Measurements from ENCODE around the gene TDRD10.

TDRD10 gene

DNA sequence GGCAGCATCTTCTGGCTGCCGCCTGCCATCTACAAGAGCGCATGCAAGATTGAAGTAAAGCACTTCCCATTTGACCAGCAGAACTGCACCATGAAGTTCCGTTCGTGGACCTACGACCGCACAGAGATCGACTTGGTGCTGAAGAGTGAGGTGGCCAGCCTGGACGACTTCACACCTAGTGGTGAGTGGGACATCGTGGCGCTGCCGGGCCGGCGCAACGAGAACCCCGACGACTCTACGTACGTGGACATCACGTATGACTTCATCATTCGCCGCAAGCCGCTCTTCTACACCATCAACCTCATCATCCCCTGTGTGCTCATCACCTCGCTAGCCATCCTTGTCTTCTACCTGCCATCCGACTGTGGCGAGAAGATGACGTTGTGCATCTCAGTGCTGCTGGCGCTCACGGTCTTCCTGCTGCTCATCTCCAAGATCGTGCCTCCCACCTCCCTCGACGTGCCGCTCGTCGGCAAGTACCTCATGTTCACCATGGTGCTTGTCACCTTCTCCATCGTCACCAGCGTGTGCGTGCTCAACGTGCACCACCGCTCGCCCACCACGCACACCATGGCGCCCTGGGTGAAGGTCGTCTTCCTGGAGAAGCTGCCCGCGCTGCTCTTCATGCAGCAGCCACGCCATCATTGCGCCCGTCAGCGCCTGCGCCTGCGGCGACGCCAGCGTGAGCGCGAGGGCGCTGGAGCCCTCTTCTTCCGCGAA, 69.4 kb downstream of the TDRD10 start:
- H3K4me3 Mint-ChIP-seq, result no peak overlapping the region
- no peak overlapping the region for H3K27ac Mint-ChIP-seq
- no peaks in the 10 kb centered on the region for H3K36me3 Mint-ChIP-seq
- peaks cover 57% of the 10 kb centered on the region for H3K27me3 Mint-ChIP-seq
- ATAC-seq, result no peak
- no peaks in the 10 kb centered on the region for H3K9me3 Mint-ChIP-seq
- H3K4me1 Mint-ChIP-seq, result peaks cover 19% of the 10 kb centered on the region

DNA sequence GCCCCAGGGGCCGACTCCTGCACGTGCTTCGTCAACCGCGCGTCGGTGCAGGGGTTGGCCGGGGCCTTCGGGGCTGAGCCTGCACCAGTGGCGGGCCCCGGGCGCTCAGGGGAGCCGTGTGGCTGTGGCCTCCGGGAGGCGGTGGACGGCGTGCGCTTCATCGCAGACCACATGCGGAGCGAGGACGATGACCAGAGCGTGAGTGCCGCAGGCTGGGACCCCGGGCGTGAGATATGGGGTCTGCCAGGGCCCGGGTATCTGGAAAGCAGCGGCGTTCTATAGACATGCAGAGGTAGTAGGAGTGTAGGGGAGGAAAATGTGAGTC, 69.9 kb downstream of the TDRD10 start:
- Mint-ChIP-seq H3K4me1 (peaks cover 19% of the 10 kb centered on the region), H3K27ac (no peak overlapping the region), H3K9me3 (no peaks in the 10 kb centered on the region), H3K4me3 (no peak overlapping the region), H3K27me3 (peaks cover 52% of the 10 kb centered on the region), H3K36me3 (no peaks in the 10 kb centered on the region)
- ATAC-seq, result no peak

DNA sequence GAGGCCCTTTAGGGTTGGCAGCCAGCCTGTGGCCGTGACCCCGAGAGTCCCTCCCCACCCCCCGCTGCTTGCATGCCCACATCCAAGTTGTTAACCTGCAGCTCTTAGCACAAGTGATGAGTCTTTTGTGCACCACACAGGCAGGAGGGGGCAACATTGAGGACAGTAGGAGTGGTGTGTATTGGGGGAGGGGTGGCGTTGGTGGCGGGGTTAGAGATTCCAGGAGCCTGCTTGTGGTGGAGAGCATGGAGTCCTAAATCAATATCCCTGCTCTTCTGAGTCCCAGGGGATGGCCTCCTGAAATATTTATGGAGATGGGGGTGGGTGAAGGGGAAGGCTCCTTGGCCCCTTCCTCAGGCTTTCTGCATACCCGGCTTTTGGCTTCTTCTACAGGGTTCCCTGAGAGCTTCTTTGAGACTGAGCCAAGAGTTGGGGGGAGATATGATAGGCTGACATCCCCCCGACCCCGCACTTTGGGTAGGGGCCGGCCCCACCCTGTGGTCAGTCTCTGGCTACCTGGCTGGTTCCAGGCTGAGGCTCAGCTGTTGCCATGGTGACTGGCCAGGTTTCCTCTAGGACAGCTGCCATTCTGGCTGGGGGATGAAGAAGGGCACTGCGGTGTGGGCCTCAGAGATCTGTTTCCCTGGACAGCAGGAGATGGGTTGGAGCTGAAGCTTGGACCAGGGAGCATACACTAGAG, 70.6 kb downstream of the TDRD10 start:
- H3K9me3 Mint-ChIP-seq, result no peaks in the 10 kb centered on the region
- H3K36me3 Mint-ChIP-seq, result no peaks in the 10 kb centered on the region
- H3K27me3 Mint-ChIP-seq, result peaks cover 45% of the 10 kb centered on the region
- no peak for ATAC-seq
- no peak overlapping the region for H3K4me3 Mint-ChIP-seq
- H3K27ac Mint-ChIP-seq, result no peak overlapping the region
- peaks cover 15% of the 10 kb centered on the region for H3K4me1 Mint-ChIP-seq

DNA sequence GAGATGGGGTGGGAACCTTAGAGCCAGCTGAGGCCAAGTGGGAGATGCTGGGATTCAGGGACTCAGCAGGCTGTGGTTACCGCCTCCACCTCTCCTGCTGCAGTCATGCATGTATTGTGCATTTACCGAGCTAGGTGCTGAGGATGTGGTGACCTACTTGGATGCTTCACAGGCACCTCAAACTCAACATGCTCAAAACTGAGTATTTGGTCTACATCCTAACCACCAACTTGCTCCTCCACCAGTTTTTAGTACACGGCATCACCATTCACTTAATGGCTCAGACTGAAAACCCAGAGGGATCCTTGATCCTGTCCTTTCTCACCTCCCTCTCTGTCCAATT, 71.1 kb downstream of the TDRD10 start:
- no peak for ATAC-seq
- Mint-ChIP-seq H3K9me3 (no peaks in the 10 kb centered on the region), H3K27ac (no peak overlapping the region), H3K4me3 (no peak overlapping the region), H3K27me3 (peaks cover 40% of the 10 kb centered on the region), H3K4me1 (peaks cover 10% of the 10 kb centered on the region), H3K36me3 (no peaks in the 10 kb centered on the region)

DNA sequence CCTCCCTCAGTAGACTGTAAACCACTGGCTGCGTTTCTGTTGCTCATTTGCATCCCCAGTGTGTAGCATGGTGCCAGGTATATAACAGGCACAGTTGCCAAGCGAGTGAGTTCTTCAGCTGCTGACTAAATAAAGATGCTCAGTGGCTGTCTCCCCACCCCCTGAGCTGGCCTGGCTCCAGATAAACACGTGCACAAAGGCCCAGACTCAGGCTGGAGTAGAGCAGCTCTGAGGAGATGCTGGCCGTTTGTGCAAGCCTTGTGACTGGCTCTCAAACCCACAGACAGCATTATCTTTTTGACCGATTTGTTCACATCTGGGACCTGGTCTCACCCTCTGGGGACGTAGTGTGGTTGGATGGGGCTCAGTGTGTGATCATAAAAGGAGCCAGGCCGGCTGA, 72.7 kb downstream of the TDRD10 start:
- Mint-ChIP-seq H3K4me1 (peaks cover 8% of the 10 kb centered on the region), H3K27ac (no peak overlapping the region), H3K4me3 (no peak overlapping the region), H3K9me3 (no peaks in the 10 kb centered on the region), H3K27me3 (peaks cover 33% of the 10 kb centered on the region), H3K36me3 (peaks cover 13% of the 10 kb centered on the region)
- no peak for ATAC-seq

DNA sequence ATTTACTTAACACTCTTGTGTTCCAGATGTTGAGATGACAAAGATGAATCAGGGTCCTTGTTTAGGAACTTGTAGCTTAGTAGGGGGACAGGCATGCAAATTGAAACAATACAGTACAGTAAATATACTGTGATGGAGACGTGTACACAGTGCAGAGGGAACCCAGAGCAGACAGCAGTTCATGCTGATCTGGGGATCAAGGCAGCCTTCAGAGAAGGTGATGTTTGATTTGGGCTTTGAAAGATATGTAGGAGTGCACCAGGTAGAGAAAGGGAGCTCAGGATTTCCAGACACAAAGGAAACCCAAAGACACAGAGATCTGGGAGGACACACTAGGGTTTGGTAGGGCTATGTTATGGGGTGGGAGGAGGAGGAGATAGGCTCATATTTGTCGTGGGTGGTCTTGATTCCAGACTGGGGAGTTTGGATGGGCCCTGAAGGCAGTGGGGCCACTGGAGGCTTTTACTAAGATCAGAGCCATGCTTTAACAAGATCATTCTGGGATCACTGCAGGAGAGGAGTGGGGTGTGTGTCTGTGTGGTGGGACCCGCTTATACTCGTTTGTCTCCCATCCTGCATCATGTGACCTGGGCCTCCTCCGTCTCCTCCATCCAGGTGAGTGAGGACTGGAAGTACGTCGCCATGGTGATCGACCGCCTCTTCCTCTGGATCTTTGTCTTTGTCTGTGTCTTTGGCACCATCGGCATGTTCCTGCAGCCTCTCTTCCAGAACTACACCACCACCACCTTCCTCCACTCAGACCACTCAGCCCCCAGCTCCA, 73.3 kb downstream of the TDRD10 start:
- Mint-ChIP-seq H3K4me3 (no peak overlapping the region), H3K27ac (no peak overlapping the region), H3K4me1 (peaks cover 8% of the 10 kb centered on the region), H3K36me3 (peaks cover 17% of the 10 kb centered on the region), H3K27me3 (peaks cover 33% of the 10 kb centered on the region), H3K9me3 (no peaks in the 10 kb centered on the region)
- ATAC-seq, result no peak

DNA sequence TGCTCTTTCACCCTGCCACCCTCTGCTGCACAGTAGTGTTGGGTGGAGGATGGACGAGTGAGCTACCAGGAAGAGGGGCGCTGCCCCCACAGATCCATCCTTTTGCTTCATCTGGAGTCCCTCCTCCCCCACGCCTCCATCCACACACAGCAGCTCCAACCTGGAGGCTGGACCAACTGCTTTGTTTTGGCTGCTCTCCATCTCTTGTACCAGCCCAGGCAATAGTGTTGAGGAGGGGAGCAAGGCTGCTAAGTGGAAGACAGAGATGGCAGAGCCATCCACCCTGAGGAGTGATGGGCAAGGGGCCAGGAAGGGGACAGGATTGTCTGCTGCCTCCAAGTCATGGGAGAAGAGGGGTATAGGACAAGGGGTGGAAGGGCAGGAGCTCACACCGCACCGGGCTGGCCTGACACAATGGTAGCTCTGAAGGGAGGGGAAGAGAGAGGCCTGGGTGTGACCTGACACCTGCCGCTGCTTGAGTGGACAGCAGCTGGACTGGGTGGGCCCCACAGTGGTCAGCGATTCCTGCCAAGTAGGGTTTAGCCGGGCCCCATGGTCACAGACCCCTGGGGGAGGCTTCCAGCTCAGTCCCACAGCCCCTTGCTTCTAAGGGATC, 74.0 kb downstream of the TDRD10 start:
- Mint-ChIP-seq H3K27ac (no peak overlapping the region), H3K4me3 (no peak overlapping the region), H3K4me1 (peaks cover 8% of the 10 kb centered on the region), H3K27me3 (peaks cover 30% of the 10 kb centered on the region), H3K9me3 (no peaks in the 10 kb centered on the region), H3K36me3 (peaks cover 24% of the 10 kb centered on the region)
- ATAC-seq, result peak; percentile 7

DNA sequence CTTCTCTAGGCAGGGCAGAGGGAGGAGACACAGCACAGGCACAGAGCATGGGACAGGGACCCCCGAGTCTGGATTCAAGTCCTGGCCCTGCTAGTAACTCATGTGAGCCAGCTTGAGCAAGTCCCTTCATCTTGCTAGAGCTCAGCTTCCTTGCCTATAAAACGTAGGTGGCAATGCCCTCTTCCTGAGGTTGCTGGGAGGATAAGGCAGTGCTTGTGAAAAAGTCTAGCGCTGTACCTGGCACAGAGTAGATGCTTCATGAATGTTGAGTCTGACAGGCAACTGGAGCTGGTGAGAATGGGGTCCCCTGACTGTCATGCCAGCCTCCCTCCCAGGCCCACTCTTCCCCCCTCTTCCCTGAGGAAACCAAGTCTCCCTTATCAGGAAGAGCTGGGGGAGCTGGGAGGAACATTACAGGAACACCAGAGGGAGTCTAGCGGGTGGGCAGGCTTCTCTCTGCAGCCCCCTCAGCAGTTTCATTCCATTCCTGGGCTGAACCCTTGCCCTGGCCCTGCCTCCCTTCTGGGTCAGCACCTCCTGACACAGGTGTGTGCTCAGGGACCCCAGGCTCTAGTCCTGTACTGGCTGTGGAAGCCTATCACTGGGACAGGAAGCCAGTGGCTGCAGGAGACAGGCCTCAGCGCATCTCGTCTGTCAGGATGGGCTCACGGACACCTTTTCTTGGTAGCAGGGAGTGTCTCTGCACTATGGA, 75.5 kb downstream of the TDRD10 start:
- Mint-ChIP-seq H3K27me3 (peaks cover 16% of the 10 kb centered on the region), H3K36me3 (peaks cover 36% of the 10 kb centered on the region), H3K27ac (no peak overlapping the region), H3K4me3 (no peak overlapping the region), H3K4me1 (peaks cover 8% of the 10 kb centered on the region), H3K9me3 (no peaks in the 10 kb centered on the region)
- no peak for ATAC-seq

DNA sequence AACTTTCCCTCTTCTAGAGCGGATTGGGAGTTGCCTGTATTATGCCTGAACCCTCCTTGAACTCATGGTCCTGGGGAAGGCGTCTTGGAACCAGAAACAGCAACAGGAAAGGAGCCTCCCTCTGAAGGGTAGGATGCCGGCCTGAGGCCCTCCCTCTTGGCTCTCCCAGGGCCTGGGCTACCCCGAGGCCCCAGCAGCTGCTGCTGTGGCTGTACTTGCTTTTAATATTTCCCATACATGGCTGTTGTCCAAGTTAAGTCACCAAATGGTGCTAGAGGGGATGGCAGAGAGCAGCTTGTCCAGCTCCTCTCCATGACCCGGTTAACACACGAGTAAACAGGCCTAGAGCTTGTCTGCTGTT, 76.0 kb downstream of the TDRD10 start:
- peaks cover 15% of the 10 kb centered on the region for H3K27me3 Mint-ChIP-seq
- no peak overlapping the region for H3K4me3 Mint-ChIP-seq
- no peak for ATAC-seq
- H3K36me3 Mint-ChIP-seq, result peaks cover 37% of the 10 kb centered on the region
- H3K9me3 Mint-ChIP-seq, result no peaks in the 10 kb centered on the region
- no peak overlapping the region for H3K27ac Mint-ChIP-seq
- H3K4me1 Mint-ChIP-seq, result peaks cover 8% of the 10 kb centered on the region

DNA sequence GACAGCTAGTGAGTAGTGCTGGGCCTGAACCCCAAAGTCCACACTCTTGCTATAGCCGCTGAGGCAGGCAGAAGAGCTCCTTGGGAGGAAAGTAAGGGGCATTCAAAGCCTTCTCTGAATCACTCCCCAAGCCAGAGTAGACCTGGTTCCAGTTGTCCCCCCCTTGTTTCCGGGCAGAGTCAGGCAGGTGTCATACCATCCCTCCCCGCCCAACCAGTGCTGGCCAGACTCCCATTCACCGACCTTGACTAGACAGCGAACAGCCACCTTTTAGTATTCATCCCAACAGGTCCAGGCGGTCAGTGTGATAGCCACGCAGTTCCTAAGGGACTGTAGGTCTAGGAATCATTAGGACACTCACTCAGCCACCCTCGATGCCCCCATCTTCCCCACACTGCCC, 77.4 kb downstream of the TDRD10 start:
- ATAC-seq, result no peak
- Mint-ChIP-seq H3K36me3 (peaks cover 49% of the 10 kb centered on the region), H3K27ac (no peak overlapping the region), H3K4me1 (peaks cover 14% of the 10 kb centered on the region), H3K9me3 (no peaks in the 10 kb centered on the region), H3K27me3 (peaks cover 4% of the 10 kb centered on the region), H3K4me3 (no peak overlapping the region)

DNA sequence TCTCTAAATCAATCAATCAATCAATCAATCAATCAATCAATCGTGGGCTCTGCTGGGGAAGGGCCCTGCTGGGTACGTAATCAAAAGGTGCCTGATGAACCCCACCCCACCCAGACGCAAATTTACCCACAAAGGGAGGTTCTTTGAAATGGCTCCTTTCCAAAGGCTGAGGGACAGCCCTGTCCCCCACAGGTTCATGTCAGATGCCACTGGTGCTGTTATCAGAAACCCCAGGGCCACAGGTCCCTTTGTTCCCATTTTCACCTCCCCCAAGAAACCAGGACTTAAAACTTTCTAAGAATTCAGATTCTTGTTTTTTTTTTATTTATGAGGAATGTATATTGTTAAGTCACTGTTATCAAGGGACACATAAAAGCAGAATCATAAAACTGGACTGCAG, 79.7 kb downstream of the TDRD10 start:
- ATAC-seq, result no peak
- H3K4me3 Mint-ChIP-seq, result no peak overlapping the region
- H3K4me1 Mint-ChIP-seq, result peaks cover 29% of the 10 kb centered on the region
- no peaks in the 10 kb centered on the region for H3K27me3 Mint-ChIP-seq
- H3K36me3 Mint-ChIP-seq, result peaks cover 73% of the 10 kb centered on the region
- H3K9me3 Mint-ChIP-seq, result no peaks in the 10 kb centered on the region
- no peak overlapping the region for H3K27ac Mint-ChIP-seq

DNA sequence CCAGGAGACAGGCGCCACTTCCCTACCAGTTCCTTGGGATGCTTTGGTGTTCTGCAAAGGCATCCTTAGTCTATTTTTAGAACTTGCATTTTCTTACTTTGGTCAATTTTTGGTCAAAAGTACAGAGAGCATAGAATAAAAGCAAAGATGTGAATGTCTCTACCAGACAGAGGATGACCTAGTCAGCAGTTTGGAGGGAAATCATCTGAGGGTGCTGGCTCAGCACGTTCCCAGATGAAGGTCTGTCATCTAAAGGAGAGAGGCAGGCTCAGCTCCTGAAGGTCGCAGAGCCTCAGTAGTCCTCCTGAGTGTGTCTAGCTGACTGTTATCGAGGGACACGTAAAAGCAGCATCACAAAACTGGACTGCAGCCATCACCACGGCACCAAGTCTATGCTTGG, 80.9 kb downstream of the TDRD10 start:
- no peak overlapping the region for H3K4me3 Mint-ChIP-seq
- peaks cover 29% of the 10 kb centered on the region for H3K4me1 Mint-ChIP-seq
- no peak for ATAC-seq
- no peaks in the 10 kb centered on the region for H3K27me3 Mint-ChIP-seq
- H3K27ac Mint-ChIP-seq, result no peak overlapping the region
- H3K9me3 Mint-ChIP-seq, result no peaks in the 10 kb centered on the region
- H3K36me3 Mint-ChIP-seq, result peaks cover 85% of the 10 kb centered on the region

DNA sequence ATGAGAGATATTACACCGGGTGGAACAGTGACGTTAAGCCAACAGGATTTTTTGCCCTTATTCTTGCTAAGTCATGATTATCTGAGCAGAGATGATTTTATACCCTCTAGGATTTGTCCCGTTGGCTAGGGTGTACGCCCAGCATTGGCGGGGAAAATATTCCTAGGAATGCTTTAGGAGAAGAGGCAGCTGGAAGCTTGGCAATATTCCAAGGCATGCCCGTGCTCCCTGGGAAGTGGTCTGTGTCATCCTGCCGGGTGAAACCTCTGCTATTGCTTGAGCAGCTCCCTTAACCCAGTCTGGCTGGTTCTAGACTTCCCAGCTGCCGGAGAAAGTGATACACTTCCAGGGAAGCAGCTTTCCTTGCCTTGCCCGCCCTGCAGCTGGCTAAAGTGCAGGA, 81.8 kb downstream of the TDRD10 start:
- Mint-ChIP-seq H3K4me3 (no peak overlapping the region), H3K9me3 (no peaks in the 10 kb centered on the region), H3K27ac (peak overlapping the region; percentile 53), H3K4me1 (peaks cover 29% of the 10 kb centered on the region), H3K27me3 (no peaks in the 10 kb centered on the region), H3K36me3 (peaks cover 90% of the 10 kb centered on the region)
- no peak for ATAC-seq

DNA sequence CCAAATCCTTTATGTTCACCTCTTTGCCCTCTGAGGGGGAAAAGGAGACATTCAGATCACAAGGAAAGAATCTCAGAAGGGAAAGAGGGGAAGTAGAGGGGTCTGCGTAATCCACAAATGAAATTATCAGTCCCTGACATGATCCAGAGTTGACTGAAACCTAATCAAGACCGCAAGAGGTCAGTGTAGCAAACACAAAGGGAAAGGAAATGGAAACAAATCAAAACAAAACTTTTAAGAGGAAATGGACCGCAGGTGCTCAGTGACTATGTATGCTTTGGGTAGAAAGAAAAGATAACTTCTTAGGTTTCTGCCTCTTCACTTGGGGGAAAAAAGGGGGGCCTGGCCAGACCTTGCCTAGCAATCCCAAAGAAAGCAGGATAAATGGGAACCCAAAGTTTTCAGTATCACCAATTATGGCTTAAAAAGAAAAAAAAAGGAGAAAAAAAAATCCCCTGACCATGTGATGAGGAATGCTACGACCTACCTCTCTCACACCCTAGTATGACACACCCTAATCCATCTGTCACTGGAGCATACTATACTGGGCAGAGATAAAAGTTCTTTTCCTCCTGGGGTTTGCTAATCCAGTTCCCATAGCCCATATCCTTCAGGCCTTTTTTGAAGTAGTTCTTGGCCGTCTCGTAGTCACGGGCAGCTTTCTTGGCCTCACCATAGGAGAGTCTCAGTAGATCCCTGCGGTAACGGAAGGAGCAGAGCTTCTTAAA, 82.4 kb downstream of the TDRD10 start:
- Mint-ChIP-seq H3K4me3 (no peak overlapping the region), H3K4me1 (peaks cover 29% of the 10 kb centered on the region), H3K27me3 (no peaks in the 10 kb centered on the region), H3K27ac (peak overlapping the region; percentile 53), H3K9me3 (no peaks in the 10 kb centered on the region), H3K36me3 (peaks cover 90% of the 10 kb centered on the region)
- ATAC-seq, result peak; percentile 78

Data from stimulated activated memory B cell treated with anti-CD40 and anti-IgM and Interleukin-4, amounts not matched to agents 10 μg/mL and 1 μg/mL and 100 μg/mL, for 72 hours (primary cell).